Prostate gland (tissue), 2 donors: ENCODE data around the gene CFAP99.

Source experiments
- POLR2A ChIP-seq: fragments of 450-650 bp; IDR thresholded peaks from one replicate; pipeline ENCODE4 v1.6.1; 2016; ENCODE audit warnings: antibody characterized with exemption, mild to moderate bottlenecking
- POLR2AphosphoS5 ChIP-seq: sonication (generic); formaldehyde crosslinking; IDR thresholded peaks from one replicate; pipeline ENCODE4 v1.6.1; 2017; ENCODE audit warnings: antibody characterized with exemption
- TF ChIP-seq, protein P1 (sequence below), 4 experiments: fragments of 200-600 bp in 2 of 4; fragments of 450-650 bp in 2 of 4; sonication (generic) in 2 of 4; IDR thresholded peaks; 1 replicate in 3 of 4; 2 replicates in 1 of 4; pipeline ENCODE4 v1.5.1; 2016 to 2019; ENCODE audit warnings: antibody characterized with exemption in 4 of 4, mild to moderate bottlenecking in 2 of 4, moderate library complexity in 2 of 4

DNA sequence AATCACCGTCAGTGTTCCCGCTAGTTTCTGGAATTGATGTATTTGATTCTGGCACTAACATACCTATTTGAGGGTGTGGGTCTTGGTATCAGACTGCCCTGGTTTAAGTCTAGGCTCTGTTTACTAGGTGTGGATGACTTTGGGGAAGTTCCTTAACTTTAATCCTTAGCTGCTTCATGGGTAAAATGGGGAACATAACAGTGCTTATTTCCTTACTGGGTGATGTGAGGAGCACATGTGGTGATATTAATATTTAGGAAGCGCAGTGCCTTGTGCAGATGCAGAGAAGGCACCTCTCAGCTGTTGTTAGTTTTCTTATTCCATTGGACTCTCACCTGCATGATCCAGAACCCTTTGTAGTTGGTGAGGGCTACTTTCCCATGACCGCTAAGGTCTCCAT, 67.2 kb downstream of the CFAP99 start:
- TF ChIP-seq, protein P1, sequence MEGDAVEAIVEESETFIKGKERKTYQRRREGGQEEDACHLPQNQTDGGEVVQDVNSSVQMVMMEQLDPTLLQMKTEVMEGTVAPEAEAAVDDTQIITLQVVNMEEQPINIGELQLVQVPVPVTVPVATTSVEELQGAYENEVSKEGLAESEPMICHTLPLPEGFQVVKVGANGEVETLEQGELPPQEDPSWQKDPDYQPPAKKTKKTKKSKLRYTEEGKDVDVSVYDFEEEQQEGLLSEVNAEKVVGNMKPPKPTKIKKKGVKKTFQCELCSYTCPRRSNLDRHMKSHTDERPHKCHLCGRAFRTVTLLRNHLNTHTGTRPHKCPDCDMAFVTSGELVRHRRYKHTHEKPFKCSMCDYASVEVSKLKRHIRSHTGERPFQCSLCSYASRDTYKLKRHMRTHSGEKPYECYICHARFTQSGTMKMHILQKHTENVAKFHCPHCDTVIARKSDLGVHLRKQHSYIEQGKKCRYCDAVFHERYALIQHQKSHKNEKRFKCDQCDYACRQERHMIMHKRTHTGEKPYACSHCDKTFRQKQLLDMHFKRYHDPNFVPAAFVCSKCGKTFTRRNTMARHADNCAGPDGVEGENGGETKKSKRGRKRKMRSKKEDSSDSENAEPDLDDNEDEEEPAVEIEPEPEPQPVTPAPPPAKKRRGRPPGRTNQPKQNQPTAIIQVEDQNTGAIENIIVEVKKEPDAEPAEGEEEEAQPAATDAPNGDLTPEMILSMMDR (IDR thresholded peaks at IDR 0.05), result no peak
- TF ChIP-seq POLR2AphosphoS5, result no peak
- no peak for TF ChIP-seq POLR2A
